ENCODE data around the gene GLDC.
"Not testable (repeated sequence)": the region's sequence is repeated elsewhere in the genome, so short reads cannot be mapped to it uniquely, and the experiment has no call there.

GLDC gene

GRCh38 chr9:6645355-6646292 lies at the start of gene GLDC:
TSS of gene GLDC (minus strand) at chr9:6645729. CDS start at chr9:6645499, 230 bp downstream.
- in situ Hi-C loops (cut with HindIII; ENCODE audit: low sequenced_read_pairs): no loop called here

- in situ Hi-C loops (cut with HindIII; ENCODE audit: low sequenced_read_pairs): no loop called here
These were observed 47.4 kb upstream of the GLDC start for GRCh38 chr9:6692881-6693361.

- in situ Hi-C loops (cut with HindIII; ENCODE audit: low sequenced_read_pairs): no loop called here
These were observed 46.9 kb upstream of the GLDC start for GRCh38 chr9:6692433-6692832.

DNA sequence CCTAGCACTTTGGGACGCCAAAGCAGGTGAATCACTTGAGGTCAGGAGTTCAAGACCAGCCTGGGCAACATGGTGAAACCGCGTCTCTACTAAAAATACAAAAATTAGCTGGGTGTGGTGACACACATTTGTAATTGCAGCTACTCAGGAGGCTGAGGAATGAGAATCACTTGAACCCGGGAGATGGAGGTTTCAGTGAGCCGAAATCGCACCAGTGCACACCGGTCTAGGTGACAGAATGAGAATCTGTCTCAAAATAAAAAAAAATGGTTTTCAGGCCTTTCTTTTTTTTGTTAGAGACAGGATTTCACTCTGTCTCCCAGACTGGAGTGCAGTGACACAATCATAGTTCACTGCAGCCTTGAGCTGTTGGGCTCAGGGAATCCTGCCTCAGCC lies 45.1 kb upstream of the GLDC start:
- in situ Hi-C loops (cut with HindIII; ENCODE audit: low sequenced_read_pairs): not testable (repeated sequence)

DNA sequence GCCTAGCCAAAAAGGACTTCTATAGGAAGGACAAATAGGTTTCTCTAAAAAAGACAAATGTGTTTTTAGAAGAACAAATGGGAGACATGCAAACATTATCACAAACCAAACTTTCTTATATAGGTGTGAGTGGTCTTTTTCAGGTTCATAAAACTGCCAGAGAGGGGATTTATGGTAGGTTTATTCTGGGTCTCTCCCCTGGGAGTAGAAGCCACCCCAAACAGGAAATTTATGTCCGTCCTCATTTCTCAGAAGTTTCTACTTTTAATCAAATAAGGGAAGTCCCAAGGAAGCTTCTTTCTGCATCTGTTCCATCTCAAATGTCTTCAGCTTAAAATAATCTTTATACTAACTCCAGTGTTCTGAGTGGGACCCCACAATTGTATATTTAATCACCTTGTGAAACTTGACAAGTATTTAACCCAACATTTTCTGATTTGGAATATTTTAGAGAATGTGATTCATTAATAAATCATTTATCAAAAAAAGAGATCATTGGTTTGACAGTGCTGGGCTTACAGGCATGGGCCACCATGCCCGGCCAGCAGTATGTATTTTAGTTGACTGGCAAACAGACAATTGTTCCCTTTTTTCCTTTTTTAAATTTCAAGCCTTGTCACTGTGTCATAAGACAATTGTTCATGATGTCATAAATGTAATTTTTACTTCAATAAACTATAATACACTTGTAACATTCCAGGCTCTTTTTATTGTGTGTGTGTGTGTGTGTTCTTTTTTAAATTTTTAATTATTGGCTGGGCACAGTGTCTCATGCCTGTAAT lies 44.6 kb upstream of the GLDC start:
- in situ Hi-C loops (cut with HindIII; ENCODE audit: low sequenced_read_pairs): no loop called here

- in situ Hi-C loops (cut with HindIII; ENCODE audit: low sequenced_read_pairs): no loop called here
These were observed 41.7 kb upstream of the GLDC start for GRCh38 chr9:6687180-6687579.

DNA sequence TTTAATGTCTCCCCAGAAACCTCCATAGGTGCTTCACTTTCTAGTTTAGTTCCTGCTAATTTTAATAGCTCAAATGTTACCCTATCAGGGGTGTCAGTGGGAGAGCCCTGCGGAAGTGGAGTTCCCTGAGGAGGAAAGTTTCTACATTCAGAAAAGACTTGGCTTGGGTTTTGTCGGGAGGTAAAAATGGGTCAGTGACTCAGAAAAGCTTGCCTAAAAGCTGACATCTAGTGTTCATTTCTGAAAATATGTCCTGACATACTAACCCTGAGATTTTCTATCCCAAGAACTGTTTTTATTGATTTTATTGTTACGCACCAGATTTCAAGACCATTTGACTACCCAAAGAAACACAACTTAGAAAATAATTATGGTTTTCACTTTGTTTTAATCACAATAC lies 40.9 kb upstream of the GLDC start:
- in situ Hi-C loops (cut with HindIII; ENCODE audit: low sequenced_read_pairs): no loop called here

GRCh38 chr9:6681957-6682501 lies 36.5 kb upstream of the GLDC start:
- in situ Hi-C loops (cut with HindIII; ENCODE audit: low sequenced_read_pairs): no loop called here

- in situ Hi-C loops (cut with HindIII; ENCODE audit: low sequenced_read_pairs): no loop called here
These were observed 35.8 kb upstream of the GLDC start for GRCh38 chr9:6681147-6681956.

- in situ Hi-C loops (cut with HindIII; ENCODE audit: low sequenced_read_pairs): no loop called here
These were observed 35.2 kb upstream of the GLDC start for GRCh38 chr9:6680797-6681146.

- in situ Hi-C loops (cut with HindIII; ENCODE audit: low sequenced_read_pairs): no loop called here
These were observed 32.3 kb upstream of the GLDC start for GRCh38 chr9:6677803-6678202.

- in situ Hi-C loops (cut with HindIII; ENCODE audit: low sequenced_read_pairs): no loop called here
These were observed 30.9 kb upstream of the GLDC start for GRCh38 chr9:6676254-6676921.

DNA sequence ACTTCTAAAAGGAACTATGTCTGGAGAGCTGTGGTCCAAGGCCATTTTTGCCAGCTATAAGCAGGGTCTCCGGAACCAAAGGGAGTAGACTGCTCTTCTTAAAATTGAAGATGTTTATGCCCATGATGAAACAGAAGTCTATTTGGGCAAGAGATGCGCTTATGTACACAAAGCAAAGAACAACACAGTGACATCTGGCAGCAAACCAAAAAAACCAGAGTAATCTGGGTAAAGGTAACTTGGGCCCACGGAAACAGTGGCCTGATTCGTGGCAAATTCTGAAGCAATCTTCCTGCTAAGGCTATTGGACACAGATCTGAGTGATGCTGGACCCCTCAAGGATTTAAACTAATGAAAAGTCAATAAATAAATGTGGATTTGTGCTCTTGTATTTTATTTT lies 29.7 kb upstream of the GLDC start:
- in situ Hi-C loops (cut with HindIII; ENCODE audit: low sequenced_read_pairs): no loop called here

DNA sequence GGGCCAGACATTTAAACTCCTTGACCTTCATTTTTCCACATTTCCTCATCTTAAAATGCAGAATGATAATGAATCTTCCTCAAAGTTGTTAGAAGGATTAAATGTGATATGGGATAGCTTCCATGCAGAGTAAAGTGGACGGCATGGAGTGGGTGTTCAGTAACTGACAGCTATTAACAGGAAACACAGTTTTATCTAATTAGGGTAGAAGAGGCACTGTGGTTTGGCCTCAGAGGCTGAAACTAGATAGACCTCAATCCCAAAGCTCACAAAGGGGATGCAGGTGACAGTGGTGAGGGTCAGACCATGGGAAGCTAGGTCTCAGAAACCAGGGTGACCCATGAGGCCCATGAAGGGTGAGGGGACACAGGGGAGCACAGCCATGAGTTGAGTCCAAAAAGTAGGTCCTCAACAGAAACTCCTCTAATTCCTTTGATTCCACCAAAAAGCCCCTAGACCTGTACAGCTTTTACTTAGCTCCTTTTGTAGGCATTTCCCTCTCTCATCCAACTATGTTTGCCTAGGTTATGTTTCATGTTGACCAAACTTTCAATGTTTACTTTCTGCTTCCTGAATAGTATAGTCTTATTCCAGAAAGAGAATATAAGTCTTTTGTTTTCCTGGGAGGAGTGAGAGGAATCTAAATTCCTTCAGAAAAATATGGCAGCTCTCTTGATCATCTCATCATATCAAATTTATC lies 27.9 kb upstream of the GLDC start:
- in situ Hi-C loops (cut with HindIII; ENCODE audit: low sequenced_read_pairs): no loop called here

DNA sequence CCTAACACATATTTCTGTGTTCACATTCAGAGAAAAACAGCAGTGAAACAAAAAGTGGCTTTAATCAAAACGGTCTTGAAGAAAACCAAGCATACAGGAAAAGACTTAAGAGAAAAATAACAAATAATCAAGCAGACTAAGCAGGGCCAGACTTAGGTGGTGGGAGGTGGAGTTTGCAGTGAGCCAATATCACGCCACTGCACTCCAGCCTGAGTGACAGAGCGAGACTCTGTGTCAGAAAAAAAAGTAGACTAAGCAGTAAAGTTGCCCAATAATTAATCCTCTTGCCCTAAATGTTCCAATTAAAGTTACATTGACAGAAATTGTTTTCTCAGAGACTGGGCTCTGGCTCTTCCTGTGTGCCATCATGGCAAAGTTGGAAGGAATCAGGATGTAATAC lies 26.6 kb upstream of the GLDC start:
- in situ Hi-C loops (cut with HindIII; ENCODE audit: low sequenced_read_pairs): no loop called here

DNA sequence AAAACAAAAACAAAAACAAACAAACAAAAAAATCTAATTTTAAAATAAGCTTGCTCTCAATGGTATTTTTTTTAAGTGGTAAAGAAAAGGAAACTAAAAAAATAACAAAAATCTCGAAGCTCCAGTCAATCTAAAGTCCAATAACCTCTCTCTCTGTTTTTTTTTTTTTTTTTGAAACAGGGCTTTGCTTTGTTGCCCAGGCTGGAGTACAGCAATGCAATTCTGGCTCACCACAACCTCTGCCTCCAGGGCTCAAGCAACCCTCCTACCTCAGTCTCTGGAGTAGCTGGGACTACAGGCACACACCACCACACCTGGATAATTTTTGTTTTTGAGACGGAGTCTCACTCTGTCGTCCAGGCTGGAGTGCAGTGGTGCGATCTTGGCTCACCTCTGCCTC lies 25.9 kb upstream of the GLDC start:
- in situ Hi-C loops (cut with HindIII; ENCODE audit: low sequenced_read_pairs): no loop called here

DNA sequence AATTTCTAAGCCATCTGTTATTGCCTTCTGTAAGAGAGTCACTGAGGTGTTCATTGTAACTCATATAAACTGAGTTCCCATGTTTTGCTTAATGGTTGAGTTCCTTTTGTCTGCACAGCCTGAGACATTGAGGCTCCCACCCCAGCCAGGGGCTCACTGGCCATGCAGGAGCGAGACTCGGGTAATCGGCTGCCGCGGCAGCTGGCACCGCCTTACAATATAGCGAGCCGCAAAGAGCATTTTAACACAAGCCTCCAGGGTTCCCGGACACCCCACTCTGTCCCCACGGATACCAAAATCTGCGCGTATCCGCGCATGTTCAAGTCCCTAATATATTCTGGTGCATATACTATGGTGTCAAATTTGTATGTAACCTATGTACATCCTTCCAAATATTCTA lies 24.4 kb upstream of the GLDC start:
- in situ Hi-C loops (cut with HindIII; ENCODE audit: low sequenced_read_pairs): no loop called here

DNA sequence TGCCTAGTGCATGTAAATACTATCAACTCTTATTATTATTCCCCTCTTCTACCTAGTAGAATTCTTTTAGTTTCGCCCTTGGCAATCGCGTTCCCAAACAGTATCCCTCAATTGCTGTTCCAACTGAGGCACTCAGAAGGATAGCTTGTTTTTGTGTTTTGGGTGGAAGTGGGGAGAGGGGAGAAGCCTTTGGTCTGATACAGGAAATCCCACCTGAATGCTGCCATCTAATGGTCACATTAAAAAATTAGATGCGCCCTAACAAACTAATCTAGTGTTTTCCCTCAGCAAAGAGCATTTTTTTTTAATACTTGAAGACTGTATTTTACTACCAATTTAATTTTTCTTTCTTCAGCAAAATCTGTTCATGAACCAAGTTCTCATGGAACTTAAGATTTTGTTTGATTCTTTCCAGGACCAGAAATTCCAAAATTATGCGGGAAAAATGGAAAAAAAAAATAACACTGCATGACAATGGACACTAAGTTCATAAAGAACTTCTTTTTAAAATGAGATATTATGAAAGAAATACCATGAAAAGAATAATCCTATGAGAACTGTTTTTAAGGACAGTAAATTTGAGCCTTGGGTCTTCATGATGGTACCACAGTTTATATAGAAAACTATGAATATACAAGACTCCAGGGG lies 22.2 kb upstream of the GLDC start:
- in situ Hi-C loops (cut with HindIII; ENCODE audit: low sequenced_read_pairs): no loop called here

DNA sequence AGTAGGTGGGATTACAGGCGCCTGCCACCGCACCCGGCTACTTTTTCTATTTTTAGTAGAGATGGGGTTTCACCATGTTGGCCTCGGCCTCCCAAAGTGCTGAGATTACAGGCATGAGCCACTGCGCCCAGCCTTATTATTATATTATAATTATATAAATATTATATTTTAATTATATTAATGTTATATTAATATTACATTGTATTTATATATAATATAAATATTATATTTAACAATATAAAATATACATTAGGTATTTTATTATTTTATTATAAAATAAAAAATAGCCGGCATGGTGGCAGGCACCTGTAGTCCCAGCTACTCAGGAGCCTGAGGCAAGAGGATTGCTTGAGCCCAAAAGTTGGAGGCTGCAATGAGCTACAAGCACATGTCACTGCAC lies 21.6 kb upstream of the GLDC start:
- in situ Hi-C loops (cut with HindIII; ENCODE audit: low sequenced_read_pairs): no loop called here
